K562 (cell line): ENCODE data around the gene ANO6.

Experiments used
- CTCF ChIP-seq, 3 experiments: IDR thresholded peaks in 2 of 3; conservative IDR thresholded peaks in 1 of 3; 2 replicates each; pipeline ENCODE4 v1.5.1; 2011 to 2012; ENCODE audit warnings: low read length in 3 of 3, mild to moderate bottlenecking in 3 of 3, control low read depth in 2 of 3, improper control_type of control experiment in 1 of 3, inconsistent platforms in 1 of 3, low read depth in 1 of 3, mixed read lengths in 1 of 3, moderate library complexity in 1 of 3; ENCODE audit not compliant: insufficient read depth in 2 of 3
- TF ChIP-seq, protein P1 (sequence below): sonication (generic); formaldehyde crosslinking; IDR thresholded peaks from 2 replicates; pipeline ENCODE4 v1.8.0; 2022; ENCODE audit warnings: missing genetic modification reagents, mild to moderate bottlenecking, moderate library complexity, borderline replicate concordance
- TF ChIP-seq, protein P2 (sequence below): fragments of 450-650 bp; IDR thresholded peaks from 2 replicates; pipeline ENCODE4 v1.6.1; 2016; ENCODE audit warnings: antibody characterized with exemption

DNA sequence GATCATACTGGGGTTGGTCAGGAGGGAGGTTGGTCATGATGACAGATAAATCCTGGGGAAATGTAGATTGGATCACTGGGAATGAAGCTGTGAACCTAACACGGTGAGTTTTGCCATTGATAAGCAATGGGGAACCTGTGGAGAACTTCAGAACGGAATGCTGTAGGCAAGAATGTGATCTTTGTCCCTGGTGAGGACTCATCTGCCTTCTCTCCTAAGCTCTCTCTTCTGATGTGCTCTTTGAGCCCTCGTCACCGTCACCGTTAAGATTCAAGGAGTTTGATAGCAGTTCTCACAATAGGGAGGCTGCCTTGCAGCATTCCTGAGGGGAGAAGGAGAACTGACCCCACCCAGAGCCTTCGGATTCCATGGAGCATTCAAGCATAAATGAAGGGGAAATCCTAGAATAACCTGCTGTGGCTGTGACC lies 217.6 kb downstream of the ANO6 start:
- TF ChIP-seq, protein P1, sequence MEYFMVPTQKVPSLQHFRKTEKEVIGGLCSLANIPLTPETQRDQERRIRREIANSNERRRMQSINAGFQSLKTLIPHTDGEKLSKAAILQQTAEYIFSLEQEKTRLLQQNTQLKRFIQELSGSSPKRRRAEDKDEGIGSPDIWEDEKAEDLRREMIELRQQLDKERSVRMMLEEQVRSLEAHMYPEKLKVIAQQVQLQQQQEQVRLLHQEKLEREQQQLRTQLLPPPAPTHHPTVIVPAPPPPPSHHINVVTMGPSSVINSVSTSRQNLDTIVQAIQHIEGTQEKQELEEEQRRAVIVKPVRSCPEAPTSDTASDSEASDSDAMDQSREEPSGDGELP: no peak
- no peak for TF ChIP-seq CTCF (IDR thresholded peaks at IDR 0.05 in 2 of 3, conservative IDR thresholded peaks at IDR 0.05 in 1 of 3; ENCODE audit: insufficient read depth in 2 of 3, low read depth in 1 of 3, low read length in 3 of 3)
- TF ChIP-seq, protein P2, sequence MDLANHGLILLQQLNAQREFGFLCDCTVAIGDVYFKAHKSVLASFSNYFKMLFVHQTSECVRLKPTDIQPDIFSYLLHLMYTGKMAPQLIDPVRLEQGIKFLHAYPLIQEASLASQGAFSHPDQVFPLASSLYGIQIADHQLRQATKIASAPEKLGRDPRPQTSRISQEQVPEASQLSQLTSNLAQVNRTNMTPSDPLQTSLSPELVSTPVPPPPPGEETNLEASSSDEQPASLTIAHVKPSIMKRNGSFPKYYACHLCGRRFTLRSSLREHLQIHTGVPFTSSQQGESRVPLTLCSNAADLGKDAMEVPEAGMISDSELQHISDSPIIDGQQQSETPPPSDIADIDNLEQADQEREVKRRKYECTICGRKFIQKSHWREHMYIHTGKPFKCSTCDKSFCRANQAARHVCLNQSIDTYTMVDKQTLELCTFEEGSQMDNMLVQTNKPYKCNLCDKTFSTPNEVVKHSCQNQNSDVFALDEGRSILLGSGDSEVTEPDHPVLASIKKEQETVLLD: no peak
